Lower leg skin (tissue), 3 donors: ENCODE measurements around the gene MCM9.

Source experiments
- POLR2A ChIP-seq, 2 donors: fragments of 450-650 bp; IDR thresholded peaks; one replicate each; pipeline ENCODE4 v1.6.1; 2016 to 2017; ENCODE audit warnings: antibody characterized with exemption in 2 of 2, mild to moderate bottlenecking in 1 of 2, moderate library complexity in 1 of 2
- TF ChIP-seq, protein P1 (sequence below), 3 donors: fragments of 450-650 bp; IDR thresholded peaks; one replicate each; pipeline ENCODE4 v1.5.1; 2016; ENCODE audit warnings: antibody characterized with exemption in 3 of 3, mild to moderate bottlenecking in 3 of 3, moderate library complexity in 2 of 3

DNA sequence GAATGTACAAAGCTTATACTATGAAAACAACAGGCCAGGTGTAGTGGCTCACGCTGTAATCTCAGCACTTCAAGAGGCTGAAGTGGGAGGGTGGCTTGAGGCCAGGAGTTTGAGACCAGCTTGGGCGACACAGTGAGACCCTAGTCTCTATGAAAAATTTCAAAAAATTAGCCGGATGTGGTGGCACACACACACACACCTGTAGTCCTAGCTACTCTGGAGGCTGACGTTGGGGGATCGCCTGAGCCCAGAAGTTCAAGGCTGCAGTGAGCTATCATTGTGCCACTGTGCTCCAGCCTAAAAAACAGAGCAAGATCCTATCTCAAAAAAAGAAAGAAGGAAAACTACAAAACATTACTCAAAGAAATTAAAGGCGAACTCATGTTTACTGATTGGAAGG is 48.3 kb downstream of the MCM9 start:
- TF ChIP-seq, protein P1, sequence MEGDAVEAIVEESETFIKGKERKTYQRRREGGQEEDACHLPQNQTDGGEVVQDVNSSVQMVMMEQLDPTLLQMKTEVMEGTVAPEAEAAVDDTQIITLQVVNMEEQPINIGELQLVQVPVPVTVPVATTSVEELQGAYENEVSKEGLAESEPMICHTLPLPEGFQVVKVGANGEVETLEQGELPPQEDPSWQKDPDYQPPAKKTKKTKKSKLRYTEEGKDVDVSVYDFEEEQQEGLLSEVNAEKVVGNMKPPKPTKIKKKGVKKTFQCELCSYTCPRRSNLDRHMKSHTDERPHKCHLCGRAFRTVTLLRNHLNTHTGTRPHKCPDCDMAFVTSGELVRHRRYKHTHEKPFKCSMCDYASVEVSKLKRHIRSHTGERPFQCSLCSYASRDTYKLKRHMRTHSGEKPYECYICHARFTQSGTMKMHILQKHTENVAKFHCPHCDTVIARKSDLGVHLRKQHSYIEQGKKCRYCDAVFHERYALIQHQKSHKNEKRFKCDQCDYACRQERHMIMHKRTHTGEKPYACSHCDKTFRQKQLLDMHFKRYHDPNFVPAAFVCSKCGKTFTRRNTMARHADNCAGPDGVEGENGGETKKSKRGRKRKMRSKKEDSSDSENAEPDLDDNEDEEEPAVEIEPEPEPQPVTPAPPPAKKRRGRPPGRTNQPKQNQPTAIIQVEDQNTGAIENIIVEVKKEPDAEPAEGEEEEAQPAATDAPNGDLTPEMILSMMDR (IDR thresholded peaks at IDR 0.05), result no peak
- no peak for TF ChIP-seq POLR2A (IDR thresholded peaks at IDR 0.05)
